ENCODE measurements around the gene MRC2. TPM values are rescaled to one million over a fixed set of nuclear protein-coding genes. Genes with fewer than 3 reads are reported as not detected.

The MRC2 gene
- polyA plus RNA-seq, 1 of the 3 experiments (the other 2 are of a cell fraction) = 213 TPM

GRCh38 chr17:62588109-62588508 is 39.4 kb upstream of the MRC2 start (continued):
- TF ChIP-seq, protein P1, sequence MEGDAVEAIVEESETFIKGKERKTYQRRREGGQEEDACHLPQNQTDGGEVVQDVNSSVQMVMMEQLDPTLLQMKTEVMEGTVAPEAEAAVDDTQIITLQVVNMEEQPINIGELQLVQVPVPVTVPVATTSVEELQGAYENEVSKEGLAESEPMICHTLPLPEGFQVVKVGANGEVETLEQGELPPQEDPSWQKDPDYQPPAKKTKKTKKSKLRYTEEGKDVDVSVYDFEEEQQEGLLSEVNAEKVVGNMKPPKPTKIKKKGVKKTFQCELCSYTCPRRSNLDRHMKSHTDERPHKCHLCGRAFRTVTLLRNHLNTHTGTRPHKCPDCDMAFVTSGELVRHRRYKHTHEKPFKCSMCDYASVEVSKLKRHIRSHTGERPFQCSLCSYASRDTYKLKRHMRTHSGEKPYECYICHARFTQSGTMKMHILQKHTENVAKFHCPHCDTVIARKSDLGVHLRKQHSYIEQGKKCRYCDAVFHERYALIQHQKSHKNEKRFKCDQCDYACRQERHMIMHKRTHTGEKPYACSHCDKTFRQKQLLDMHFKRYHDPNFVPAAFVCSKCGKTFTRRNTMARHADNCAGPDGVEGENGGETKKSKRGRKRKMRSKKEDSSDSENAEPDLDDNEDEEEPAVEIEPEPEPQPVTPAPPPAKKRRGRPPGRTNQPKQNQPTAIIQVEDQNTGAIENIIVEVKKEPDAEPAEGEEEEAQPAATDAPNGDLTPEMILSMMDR (IDR thresholded peaks at IDR 0.05) = no peak
- TF ChIP-seq, protein P2, sequence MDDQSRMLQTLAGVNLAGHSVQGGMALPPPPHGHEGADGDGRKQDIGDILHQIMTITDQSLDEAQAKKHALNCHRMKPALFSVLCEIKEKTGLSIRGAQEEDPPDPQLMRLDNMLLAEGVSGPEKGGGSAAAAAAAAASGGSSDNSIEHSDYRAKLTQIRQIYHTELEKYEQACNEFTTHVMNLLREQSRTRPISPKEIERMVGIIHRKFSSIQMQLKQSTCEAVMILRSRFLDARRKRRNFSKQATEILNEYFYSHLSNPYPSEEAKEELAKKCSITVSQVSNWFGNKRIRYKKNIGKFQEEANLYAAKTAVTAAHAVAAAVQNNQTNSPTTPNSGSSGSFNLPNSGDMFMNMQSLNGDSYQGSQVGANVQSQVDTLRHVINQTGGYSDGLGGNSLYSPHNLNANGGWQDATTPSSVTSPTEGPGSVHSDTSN (IDR thresholded peaks at IDR 0.05) = no peak

GRCh38 chr17:62591333-62591732 is 36.1 kb upstream of the MRC2 start:
- Histone ChIP-seq H3K9me3 (0 out of 2 replicates have a peak, but pooled peaks cover 3% of the 10 kb centered on the region), H3K36me3 (replicated peaks in 1 of 2; ENCODE audit: control insufficient read depth in 1 of 2, insufficient read depth in 2 of 2, low read length in 1 of 2) (peaks cover 28 to 60% of the 10 kb centered on the region in 2 experiments), H2AFZ (ENCODE audit: low read depth) (no peak overlapping the region), H3K79me2 (ENCODE audit: insufficient read depth) (peaks cover 22% of the 10 kb centered on the region; the same call in 1 of the 2 replicates), H3K4me3 (ENCODE audit: low read depth in 2 of 2, low read length in 1 of 2) (no peak overlapping the region), H3K9ac (no peak overlapping the region), H3F3A (replicated peaks; ENCODE audit: insufficient read depth) (peaks cover 20% of the 10 kb centered on the region), H3K27me3 (ENCODE audit: insufficient read depth) (no peaks in the 10 kb centered on the region), H4K20me1 (ENCODE audit: insufficient read depth) (no peaks in the 10 kb centered on the region), H3K4me1 (ENCODE audit: control insufficient read depth in 1 of 2, insufficient read depth in 2 of 2, low read depth in 1 of 2, low read length in 1 of 2) (no peaks in the 10 kb centered on the region; a peak in 2 of 4 replicates), H3K4me2 (no peak overlapping the region), H3K27ac (ENCODE audit: low read depth in 2 of 2, low read length in 1 of 2) (no peak overlapping the region), H3K9me2 (no peaks in the 10 kb centered on the region)
- ChIA-PET CTCF (interaction anchor here (0.8 to 2.7 kb wide), 2 partner anchors 14 to 25 kb away, joined by 3 to 6 read pairs; no protein-coding TSS in a partner anchor), POLR2A (no interaction called here)
- TF ChIP-seq YY1 (IDR thresholded peaks at IDR 0.05; ENCODE audit: low read depth) (no peak), USF1 (IDR thresholded peaks at IDR 0.05; ENCODE audit: borderline replicate concordance, low read depth) (no peak), MXI1 (IDR thresholded peaks at IDR 0.05; ENCODE audit: low read depth, low read length) (no peak), FOXJ3 (CRISPR knock-in tag; IDR thresholded peaks at IDR 0.05) (no peak), RXRA (IDR thresholded peaks at IDR 0.05; ENCODE audit: borderline replicate concordance, low read depth) (no peak), REST (IDR thresholded peaks at IDR 0.05; ENCODE audit: low read depth, low read length) (no peak), RAD21 (IDR thresholded peaks at IDR 0.05; ENCODE audit: low read length) (no peak), JUND (IDR thresholded peaks at IDR 0.05) (no peak), GATA2 (CRISPR knock-in tag; IDR thresholded peaks at IDR 0.05) (no peak), CHD2 (IDR thresholded peaks at IDR 0.05; ENCODE audit: low read length, partially characterized antibody) (no peak), EP300 (IDR thresholded peaks at IDR 0.05; ENCODE audit: borderline replicate concordance in 1 of 2, low read depth in 1 of 2, low read length in 1 of 2) (no peak), TAF1 (IDR thresholded peaks at IDR 0.05; ENCODE audit: borderline replicate concordance, low read depth, low read length) (no peak)
- TF ChIP-seq, protein P1 (IDR thresholded peaks at IDR 0.05) = no peak
- TF ChIP-seq, protein P3, sequence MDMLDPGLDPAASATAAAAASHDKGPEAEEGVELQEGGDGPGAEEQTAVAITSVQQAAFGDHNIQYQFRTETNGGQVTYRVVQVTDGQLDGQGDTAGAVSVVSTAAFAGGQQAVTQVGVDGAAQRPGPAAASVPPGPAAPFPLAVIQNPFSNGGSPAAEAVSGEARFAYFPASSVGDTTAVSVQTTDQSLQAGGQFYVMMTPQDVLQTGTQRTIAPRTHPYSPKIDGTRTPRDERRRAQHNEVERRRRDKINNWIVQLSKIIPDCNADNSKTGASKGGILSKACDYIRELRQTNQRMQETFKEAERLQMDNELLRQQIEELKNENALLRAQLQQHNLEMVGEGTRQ (IDR thresholded peaks at IDR 0.05; ENCODE audit: borderline replicate concordance, low read depth, low read length) = no peak
- no peak for DNase-seq
- WGBS (ENCODE audit: low lambda C conversion rate) = 86% methylated on average over 6 of the region's 6 CpGs

Measured in SK-N-SH (cell line).